ENCODE data around the gene PDP2.

The PDP2 gene

GRCh38 chr16:66871840-66872239 lies 8.5 kb upstream of the PDP2 start:
- no peak for ATAC-seq (ENCODE audit: insufficient read depth, low read depth)
- no peak for TF ChIP-seq EZH2 (IDR thresholded peaks at IDR 0.05; ENCODE audit: borderline replicate concordance, low read depth, low read length, severe bottlenecking)
- TF ChIP-seq CTCF (IDR thresholded peaks at IDR 0.05; ENCODE audit: borderline replicate concordance, extremely low read depth, low read length, poor library complexity, severe bottlenecking): no peak
- H3K9ac ChIP-seq (ENCODE audit: low read depth, low read length): no peak overlapping the region

GRCh38 chr16:66872559-66872942 lies 7.8 kb upstream of the PDP2 start:
- Histone ChIP-seq H4K20me1 (ENCODE audit: insufficient read depth, low read length) (no peaks in the 10 kb centered on the region), H3K4me2 (ENCODE audit: insufficient read depth, low read length) (peak overlapping the region; percentile 70), H2AFZ (ENCODE audit: low read depth, low read length) (peak overlapping the region; percentile 63), H3K4me1 (ENCODE audit: insufficient read depth, low read length) (peaks cover 40% of the 10 kb centered on the region), H3K79me2 (ENCODE audit: insufficient read depth, low read length) (no peaks in the 10 kb centered on the region), H3K9me3 (ENCODE audit: insufficient read depth, low read length, severe bottlenecking) (no peaks in the 10 kb centered on the region), H3K9ac (ENCODE audit: low read depth, low read length) (peak overlapping the region; percentile 51), H3K27ac (ENCODE audit: low read length) (peak overlapping the region; percentile 69), H3K4me3 (ENCODE audit: low read depth in 1 of 2, low read length in 2 of 2) (peak overlapping the region in 1 of 2 experiments; percentile 53; a peak in 3 of 4 replicates), H3K36me3 (ENCODE audit: insufficient read depth, low read length) (no peaks in the 10 kb centered on the region), H3K27me3 (ENCODE audit: insufficient read depth, low read length, poor library complexity) (no peaks in the 10 kb centered on the region)
- TF ChIP-seq EZH2 (IDR thresholded peaks at IDR 0.05; ENCODE audit: borderline replicate concordance, low read depth, low read length, severe bottlenecking) (no peak), CTCF (IDR thresholded peaks at IDR 0.05; ENCODE audit: borderline replicate concordance, extremely low read depth, low read length, poor library complexity, severe bottlenecking) (no peak)
- DNase-seq (no peak), ATAC-seq (ENCODE audit: insufficient read depth, low read depth) (no peak)

More at GRCh38 chr16:66871840-66872239, 8.5 kb upstream of the PDP2 start:
- Histone ChIP-seq H2AFZ (ENCODE audit: low read depth, low read length) (no peak overlapping the region), H3K27ac (ENCODE audit: low read length) (no peak overlapping the region), H3K27me3 (ENCODE audit: insufficient read depth, low read length, poor library complexity) (no peaks in the 10 kb centered on the region), H3K4me3 (ENCODE audit: low read depth in 1 of 2, low read length in 2 of 2) (no peak overlapping the region), H3K4me2 (ENCODE audit: insufficient read depth, low read length) (peak overlapping the region; percentile 70; the same call in 1 of the 2 replicates), H3K9me3 (ENCODE audit: insufficient read depth, low read length, severe bottlenecking) (no peaks in the 10 kb centered on the region), H3K4me1 (ENCODE audit: insufficient read depth, low read length) (peaks cover 33% of the 10 kb centered on the region), H4K20me1 (ENCODE audit: insufficient read depth, low read length) (no peaks in the 10 kb centered on the region), H3K36me3 (ENCODE audit: insufficient read depth, low read length) (no peaks in the 10 kb centered on the region), H3K79me2 (ENCODE audit: insufficient read depth, low read length) (no peaks in the 10 kb centered on the region)
- no peak for DNase-seq

DNA sequence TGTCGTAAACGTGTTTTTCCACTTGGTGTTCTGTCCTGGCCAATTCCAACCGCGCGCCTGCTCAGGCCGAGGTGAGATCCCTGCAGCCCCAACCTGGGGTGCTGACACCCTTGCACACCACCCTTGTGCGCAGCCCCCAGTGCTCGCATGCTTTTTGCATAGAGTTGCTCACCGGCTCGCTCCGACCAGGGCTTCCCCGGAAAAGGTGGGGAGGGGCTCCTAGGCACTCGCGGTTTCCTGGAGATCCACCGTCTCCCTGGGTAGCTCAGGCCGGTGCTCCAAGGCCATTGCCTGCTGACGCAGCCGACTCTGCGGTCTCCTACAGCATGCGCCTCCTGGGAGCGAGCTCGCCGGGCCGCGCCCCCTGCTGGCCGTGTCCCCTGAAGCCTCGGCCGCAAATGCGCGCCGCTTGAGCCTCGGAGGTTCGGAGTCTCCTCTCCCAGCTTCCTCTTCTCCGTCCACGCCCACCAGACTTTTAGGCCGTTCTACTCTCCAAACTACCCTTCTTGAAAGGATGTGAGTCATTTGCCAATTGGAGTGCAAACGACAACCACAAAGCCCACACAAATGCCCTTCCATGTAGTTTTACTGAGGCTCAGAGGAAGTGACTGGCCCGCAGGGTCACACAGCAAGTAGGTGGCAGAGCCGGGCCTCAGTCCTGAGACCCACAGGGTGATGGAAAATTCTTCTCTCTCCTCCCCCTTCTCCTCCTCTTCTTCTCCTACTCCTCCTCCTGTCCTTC lies 7.2 kb upstream of the PDP2 start:
- TF ChIP-seq EZH2 (IDR thresholded peaks at IDR 0.05; ENCODE audit: borderline replicate concordance, low read depth, low read length, severe bottlenecking) (no peak), CTCF (IDR thresholded peaks at IDR 0.05; ENCODE audit: borderline replicate concordance, extremely low read depth, low read length, poor library complexity, severe bottlenecking) (peak; percentile 95)
- Histone ChIP-seq H3K79me2 (ENCODE audit: insufficient read depth, low read length) (no peaks in the 10 kb centered on the region), H3K4me1 (ENCODE audit: insufficient read depth, low read length) (peaks cover 45% of the 10 kb centered on the region), H2AFZ (ENCODE audit: low read depth, low read length) (peak overlapping the region; percentile 63), H3K27me3 (ENCODE audit: insufficient read depth, low read length, poor library complexity) (no peaks in the 10 kb centered on the region), H4K20me1 (ENCODE audit: insufficient read depth, low read length) (no peaks in the 10 kb centered on the region), H3K9me3 (ENCODE audit: insufficient read depth, low read length, severe bottlenecking) (no peaks in the 10 kb centered on the region), H3K27ac (ENCODE audit: low read length) (peak overlapping the region; percentile 69), H3K4me2 (ENCODE audit: insufficient read depth, low read length) (peak overlapping the region; percentile 70), H3K36me3 (ENCODE audit: insufficient read depth, low read length) (no peaks in the 10 kb centered on the region), H3K9ac (ENCODE audit: low read depth, low read length) (peak overlapping the region; percentile 51), H3K4me3 (ENCODE audit: low read depth in 1 of 2, low read length in 2 of 2) (peak overlapping the region in 1 of 2 experiments; percentile 53; a peak in 3 of 4 replicates)
- ATAC-seq (ENCODE audit: insufficient read depth, low read depth) (peak; percentile 82), DNase-seq (peak; percentile 96)
